Measurements from ENCODE around the gene TTC7B. TPM values are rescaled to one million over a fixed set of nuclear protein-coding genes. Genes with fewer than 3 reads are reported as not detected.

Gene TTC7B
- total RNA-seq, 2 experiments from 2014 or later = 5.6 to 6.5 TPM

Other genes with a start within 250 kb of the TTC7B start
- gene RPS6KA5, start 244.2 kb upstream of the TTC7B start, total RNA-seq = 10 to 100 TPM; 10.0 to 12.0 TPM

Data from activated naive CD4-positive, alpha-beta T cell treated with anti-CD3 and anti-CD28 coated beads for 36 hours (primary cell).